ENCODE results near the gene TSPAN18. TPM values are rescaled to one million over a fixed set of nuclear protein-coding genes. Genes with fewer than 3 reads are reported as not detected.

TSPAN18 gene
- polyA plus RNA-seq, 1 experiment, result 0.98 TPM

GRCh38 chr11:44941259-44942021 lies 214.7 kb downstream of the TSPAN18 start:
- H3K27me3 ChIP-seq (ENCODE audit: control insufficient read depth, insufficient read depth, low read length), result peaks cover 7% of the 10 kb centered on the region
- no peak for TF ChIP-seq CTCF (IDR thresholded peaks at IDR 0.05; ENCODE audit: low read depth, low read length)
- POLR2A ChIA-PET, result no interaction called here
- no peaks in the 10 kb centered on the region for H3K9me3 ChIP-seq (ENCODE audit: control insufficient read depth, insufficient read depth, low read length)
- no peak overlapping the region for H3K27ac ChIP-seq (ENCODE audit: low read depth, low read length)
- no peak for DNase-seq (ENCODE audit: low read depth, low spot score)
- H3K4me3 ChIP-seq (ENCODE audit: low read depth, low read length), result no peak overlapping the region
- CTCF ChIA-PET, result interaction anchor here (1.1 to 9.1 kb wide), 5 partner anchors 9 to 163 kb away, joined by 3 to 713 read pairs (median 5); partner anchors contain the start of gene TP53I11

GRCh38 chr11:44942029-44942955 lies 215.5 kb downstream of the TSPAN18 start:
- ChIA-PET POLR2A (no interaction called here), CTCF (interaction anchor here (0.6 to 9.1 kb wide), 4 partner anchors 15 to 840 kb away, joined by 3 to 713 read pairs (median 5); no protein-coding TSS in a partner anchor)
- peak overlapping the region; percentile 11 for H3K27ac ChIP-seq (ENCODE audit: low read depth, low read length)
- TF ChIP-seq CTCF (IDR thresholded peaks at IDR 0.05; ENCODE audit: low read depth, low read length), result no peak
- H3K4me3 ChIP-seq (ENCODE audit: low read depth, low read length), result no peak overlapping the region
- H3K9me3 ChIP-seq (ENCODE audit: control insufficient read depth, insufficient read depth, low read length), result no peaks in the 10 kb centered on the region
- peaks cover 13% of the 10 kb centered on the region for H3K27me3 ChIP-seq (ENCODE audit: control insufficient read depth, insufficient read depth, low read length)
- no peak for DNase-seq (ENCODE audit: low read depth, low spot score)

- peaks cover 18% of the 10 kb centered on the region for H3K27me3 ChIP-seq (ENCODE audit: control insufficient read depth, insufficient read depth, low read length)
- ChIA-PET CTCF (interaction anchor here (0.6 to 3.7 kb wide), 4 partner anchors 16 to 840 kb away, joined by 3 to 30 read pairs (median 5); no protein-coding TSS in a partner anchor), POLR2A (no interaction called here)
- H3K4me3 ChIP-seq (ENCODE audit: low read depth, low read length), result no peak overlapping the region
- no peak for DNase-seq (ENCODE audit: low read depth, low spot score)
- H3K9me3 ChIP-seq (ENCODE audit: control insufficient read depth, insufficient read depth, low read length), result no peaks in the 10 kb centered on the region
- no peak for TF ChIP-seq CTCF (IDR thresholded peaks at IDR 0.05; ENCODE audit: low read depth, low read length)
- no peak overlapping the region for H3K27ac ChIP-seq (ENCODE audit: low read depth, low read length)
These were observed 216.4 kb downstream of the TSPAN18 start for GRCh38 chr11:44943118-44943517.

GRCh38 chr11:44943696-44944095 lies 216.9 kb downstream of the TSPAN18 start:
- Histone ChIP-seq H3K9me3 (ENCODE audit: control insufficient read depth, insufficient read depth, low read length) (no peaks in the 10 kb centered on the region), H3K4me3 (ENCODE audit: low read depth, low read length) (no peak overlapping the region), H3K27me3 (ENCODE audit: control insufficient read depth, insufficient read depth, low read length) (peaks cover 21% of the 10 kb centered on the region), H3K27ac (ENCODE audit: low read depth, low read length) (no peak overlapping the region)
- POLR2A ChIA-PET, result no interaction called here
- no peak for DNase-seq (ENCODE audit: low read depth, low spot score)
- CTCF ChIA-PET, result interaction anchor here (0.8 to 3.7 kb wide), 4 partner anchors 12 to 167 kb away, joined by 3 to 30 read pairs (median 6); no protein-coding TSS in a partner anchor
- TF ChIP-seq CTCF (IDR thresholded peaks at IDR 0.05; ENCODE audit: low read depth, low read length), result no peak
